MCF 10A (cell line): ENCODE measurements around the gene TTC39C. TPM values are rescaled to one million over a fixed set of nuclear protein-coding genes. Genes with fewer than 3 reads are reported as not detected.

Source experiments
- BruUV-seq: library from RNA; stranded (reverse); fragments of 400-500 nt; replicated peaks from 2 replicates; lab custom pipeline; 2021; lab: Mats Ljungman, UMichigan
- CTCF ChIA-PET: fragments of 300-600 bp; sonication (Branson Sonifier 250); formaldehyde crosslinking; extraction: SDS; loops from one replicate; lab custom pipeline; 2021; ENCODE audit warnings: antibody characterized with exemption, inconsistent platforms; lab: Yijun Ruan, JAX
- POLR2A ChIA-PET: fragments of 300-600, 350-650 bp; sonication (Branson Sonifier 250); formaldehyde crosslinking; extraction: SDS; loops from one replicate; lab custom pipeline; 2020; ENCODE audit warnings: antibody characterized with exemption, inconsistent platforms; lab: Yijun Ruan, JAX
- DNase-seq: peaks from one replicate; pipeline ENCODE4 v3.0.0-alpha.2; 2018; ENCODE audit not compliant: unreplicated experiment
- H3K27ac Mint-ChIP-seq: one replicate; pipeline ENCODE4 v1.8.0; 2022; ENCODE audit warnings: mild to moderate bottlenecking, low read depth, mixed read lengths; ENCODE audit not compliant: unreplicated experiment
- H3K27me3 Mint-ChIP-seq: one replicate; pipeline ENCODE4 v1.8.0; 2022; ENCODE audit warnings: mixed read lengths; ENCODE audit not compliant: insufficient read depth, unreplicated experiment
- H3K36me3 Mint-ChIP-seq: one replicate; pipeline ENCODE4 v1.8.0; 2022; ENCODE audit warnings: mild to moderate bottlenecking, moderate library complexity, mixed read lengths; ENCODE audit not compliant: insufficient read depth, unreplicated experiment
- H3K4me1 Mint-ChIP-seq: one replicate; pipeline ENCODE4 v1.8.0; 2022; ENCODE audit warnings: mixed read lengths; ENCODE audit not compliant: insufficient read depth, unreplicated experiment
- H3K4me3 Mint-ChIP-seq: one replicate; pipeline ENCODE4 v1.8.0; 2022; ENCODE audit warnings: mild to moderate bottlenecking, moderate library complexity, mixed read lengths; ENCODE audit not compliant: unreplicated experiment
- H3K9me3 Mint-ChIP-seq: one replicate; pipeline ENCODE4 v1.8.0; 2022; ENCODE audit warnings: mixed read lengths; ENCODE audit not compliant: unreplicated experiment
- intact Hi-C: fragments of 100-400 bp; cut with micrococcal nuclease; formaldehyde crosslinking; loops from 2 replicates; pipeline ENCODE4 v1.14.1; 2022
- total RNA-seq: library from RNA; stranded (reverse); gene quantifications from 2 replicates; pipeline ENCODE4 v1.2.3, GENCODE V29; 2022
- TF ChIP-seq, protein P1 (sequence below): fragments of 200-600 bp; IDR thresholded peaks from one replicate; pipeline ENCODE4 v1.8.0; 2022; ENCODE audit warnings: antibody characterized with exemption, mild to moderate bottlenecking; ENCODE audit not compliant: unreplicated experiment

TTC39C gene
- total RNA-seq, 1 experiment from 2014 or later: 12.9 TPM

DNA sequence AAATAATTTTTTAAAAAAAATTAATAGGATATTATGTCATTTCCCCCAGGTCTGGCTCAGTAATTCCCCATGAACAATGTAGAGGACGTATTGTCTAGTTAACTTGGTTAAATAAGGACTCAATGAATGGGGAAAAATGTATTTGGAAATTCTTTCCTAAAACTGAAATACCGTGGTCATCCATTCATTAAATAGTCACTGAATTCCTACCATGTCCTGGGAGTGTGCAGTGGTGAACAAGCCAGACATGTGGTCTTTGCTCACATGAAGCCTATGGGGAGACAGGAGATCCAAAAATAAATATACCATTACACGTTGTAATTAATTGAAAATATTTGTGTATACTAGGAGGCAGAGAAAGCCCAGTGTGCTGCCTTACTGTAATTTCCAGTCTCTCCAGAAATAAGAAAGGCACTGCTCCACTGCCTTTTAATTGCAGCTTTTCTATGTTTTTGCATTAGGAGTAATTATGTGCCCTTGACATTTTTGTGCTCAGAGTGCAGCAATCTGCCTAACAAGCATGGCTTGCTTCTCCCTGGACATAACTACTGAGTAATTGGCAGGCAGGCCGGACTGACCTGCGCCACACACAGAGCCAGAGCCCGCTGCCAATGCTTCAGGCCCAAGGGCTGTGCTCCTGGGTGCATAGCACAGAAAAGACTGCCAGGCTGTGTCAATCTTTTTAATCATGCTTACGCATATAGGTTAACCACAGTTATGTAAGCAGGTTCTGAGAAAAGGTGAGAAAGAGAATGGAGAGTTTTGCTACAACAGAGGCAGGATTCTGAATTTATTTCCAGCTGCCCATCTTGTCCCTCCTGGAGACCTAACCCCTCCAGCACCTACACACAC, 22.2 kb upstream of the TTC39C start:
- no TSS peak for BruUV-seq
- Mint-ChIP-seq H3K9me3 (no peaks in the 10 kb centered on the region), H3K4me1 (peaks cover 39% of the 10 kb centered on the region), H3K27me3 (no peaks in the 10 kb centered on the region), H3K27ac (no peak overlapping the region), H3K4me3 (no peak overlapping the region), H3K36me3 (no peaks in the 10 kb centered on the region)
- intact Hi-C loops: no loop called here
- TF ChIP-seq, protein P1, sequence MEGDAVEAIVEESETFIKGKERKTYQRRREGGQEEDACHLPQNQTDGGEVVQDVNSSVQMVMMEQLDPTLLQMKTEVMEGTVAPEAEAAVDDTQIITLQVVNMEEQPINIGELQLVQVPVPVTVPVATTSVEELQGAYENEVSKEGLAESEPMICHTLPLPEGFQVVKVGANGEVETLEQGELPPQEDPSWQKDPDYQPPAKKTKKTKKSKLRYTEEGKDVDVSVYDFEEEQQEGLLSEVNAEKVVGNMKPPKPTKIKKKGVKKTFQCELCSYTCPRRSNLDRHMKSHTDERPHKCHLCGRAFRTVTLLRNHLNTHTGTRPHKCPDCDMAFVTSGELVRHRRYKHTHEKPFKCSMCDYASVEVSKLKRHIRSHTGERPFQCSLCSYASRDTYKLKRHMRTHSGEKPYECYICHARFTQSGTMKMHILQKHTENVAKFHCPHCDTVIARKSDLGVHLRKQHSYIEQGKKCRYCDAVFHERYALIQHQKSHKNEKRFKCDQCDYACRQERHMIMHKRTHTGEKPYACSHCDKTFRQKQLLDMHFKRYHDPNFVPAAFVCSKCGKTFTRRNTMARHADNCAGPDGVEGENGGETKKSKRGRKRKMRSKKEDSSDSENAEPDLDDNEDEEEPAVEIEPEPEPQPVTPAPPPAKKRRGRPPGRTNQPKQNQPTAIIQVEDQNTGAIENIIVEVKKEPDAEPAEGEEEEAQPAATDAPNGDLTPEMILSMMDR: no peak
- POLR2A ChIA-PET: interaction anchor here (0.9 to 2.6 kb wide), 11 partner anchors 8 to 84 kb away, joined by 3 to 20 read pairs (median 4); partner anchors contain the start of gene TTC39C
- peak; percentile 93 for DNase-seq
- CTCF ChIA-PET: interaction anchor here (0.6 to 1.7 kb wide), 4 partner anchors 15 to 436 kb away, joined by 3 to 5 read pairs (median 4); no protein-coding TSS in a partner anchor

DNA sequence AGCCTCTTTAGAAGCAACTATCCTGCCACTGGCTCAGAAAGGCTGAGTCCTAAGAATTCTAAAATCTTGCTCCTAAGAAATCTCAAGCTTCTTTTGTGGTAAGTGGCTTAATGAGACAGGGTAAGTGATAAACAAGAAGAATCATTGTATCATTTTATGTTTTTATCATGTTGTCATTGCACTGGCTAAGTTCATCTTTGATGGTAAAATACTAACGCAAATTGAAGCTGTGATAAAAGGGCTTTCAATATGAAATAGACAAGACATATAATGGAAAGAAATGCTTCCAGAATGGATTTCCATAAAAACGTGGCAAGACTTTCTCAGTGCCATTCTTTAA, 21.6 kb upstream of the TTC39C start:
- intact Hi-C loops: no loop called here
- TF ChIP-seq, protein P1: no peak
- Mint-ChIP-seq H3K36me3 (no peaks in the 10 kb centered on the region), H3K4me1 (peaks cover 39% of the 10 kb centered on the region), H3K27me3 (no peaks in the 10 kb centered on the region), H3K4me3 (no peak overlapping the region), H3K9me3 (no peaks in the 10 kb centered on the region), H3K27ac (no peak overlapping the region)
- BruUV-seq: no TSS peak
- POLR2A ChIA-PET: interaction anchor here (0.9 to 2.6 kb wide), 8 partner anchors 14 to 83 kb away, joined by 3 to 20 read pairs (median 4); partner anchors contain the start of gene TTC39C
- no peak for DNase-seq
- CTCF ChIA-PET: interaction anchor here (0.6 to 1.7 kb wide), 4 partner anchors 15 to 435 kb away, joined by 3 to 5 read pairs (median 4); no protein-coding TSS in a partner anchor

DNA sequence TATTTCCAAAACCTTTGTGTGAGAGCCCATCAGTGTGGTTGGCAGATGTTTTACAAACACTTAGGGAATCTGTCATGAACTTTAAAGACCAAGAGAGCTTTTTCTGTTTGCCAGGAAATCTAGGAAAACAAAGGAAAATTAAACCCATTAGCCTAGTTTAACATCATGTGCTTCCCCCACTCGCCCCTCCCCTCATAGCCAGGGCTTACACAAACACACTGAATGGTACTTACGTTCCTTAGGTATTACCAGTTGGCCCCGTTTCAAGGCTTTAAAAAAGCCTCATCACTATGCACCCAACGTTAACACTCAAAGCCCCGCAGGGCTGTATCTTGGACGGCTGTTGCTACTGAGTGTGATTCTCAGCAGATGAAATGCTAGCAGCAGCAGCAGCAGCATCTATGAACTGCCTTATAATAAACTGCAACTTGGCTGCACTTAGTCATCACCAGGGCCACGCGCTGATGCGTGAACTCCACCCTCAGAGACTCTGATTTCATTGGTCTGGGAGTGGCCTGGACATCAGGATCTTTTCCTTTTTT, 20.1 kb upstream of the TTC39C start:
- TF ChIP-seq, protein P1: no peak
- ChIA-PET POLR2A (interaction anchor here (0.8 to 2.6 kb wide), 7 partner anchors 15 to 276 kb away, joined by 3 to 20 read pairs (median 4); partner anchors contain the start of gene TTC39C), CTCF (interaction anchor here (0.6 to 0.9 kb wide), 3 partner anchors 23 to 129 kb away, joined by 3 to 8 read pairs (median 3); no protein-coding TSS in a partner anchor)
- intact Hi-C loops: no loop called here
- H3K36me3 Mint-ChIP-seq: no peaks in the 10 kb centered on the region
- H3K9me3 Mint-ChIP-seq: no peaks in the 10 kb centered on the region
- H3K27me3 Mint-ChIP-seq: no peaks in the 10 kb centered on the region
- H3K27ac Mint-ChIP-seq: no peak overlapping the region
- peaks cover 44% of the 10 kb centered on the region for H3K4me1 Mint-ChIP-seq
- BruUV-seq: no TSS peak
- peak overlapping the region; percentile 46 for H3K4me3 Mint-ChIP-seq
- peak; percentile 98 for DNase-seq

DNA sequence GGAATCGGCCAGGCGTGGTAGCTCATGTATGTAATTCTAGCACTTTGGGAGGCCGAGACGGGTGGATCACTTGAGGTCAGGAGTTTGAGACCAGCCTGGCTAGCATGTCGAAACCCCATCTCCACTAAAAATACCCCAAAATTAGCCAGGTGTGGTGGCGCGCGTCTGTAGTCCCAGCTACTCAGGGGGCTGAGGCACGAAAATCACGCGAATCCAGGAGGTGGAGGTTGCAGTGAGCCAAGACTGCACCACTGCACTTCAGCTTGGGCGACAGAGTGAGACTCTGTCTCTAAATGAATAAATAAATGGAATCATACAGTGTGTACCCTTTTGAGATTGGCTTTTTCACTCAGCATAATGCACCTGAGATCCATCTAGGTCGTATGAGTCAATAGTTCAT, 19.4 kb upstream of the TTC39C start:
- Mint-ChIP-seq H3K9me3 (no peaks in the 10 kb centered on the region), H3K4me3 (no peak overlapping the region), H3K27me3 (no peaks in the 10 kb centered on the region), H3K36me3 (no peaks in the 10 kb centered on the region), H3K4me1 (peaks cover 40% of the 10 kb centered on the region), H3K27ac (no peak overlapping the region)
- intact Hi-C loops: no loop called here
- TF ChIP-seq, protein P1: no peak
- DNase-seq: no peak
- ChIA-PET CTCF (interaction anchor here (0.6 to 0.9 kb wide), 3 partner anchors 81 to 128 kb away, joined by 3 to 8 read pairs (median 3); no protein-coding TSS in a partner anchor), POLR2A (no interaction called here)
- BruUV-seq: no TSS peak
